HCT116 (cell line): ENCODE measurements around the gene TMEM187.

Experiments used
- CTCF ChIP-seq, 3 experiments: fragments of 200-600 bp in 1 of 3; sonication (generic) in 1 of 3; IDR thresholded peaks in 2 of 3; conservative IDR thresholded peaks in 1 of 3; 2 replicates each; pipeline ENCODE4 v1.5.1; 2012 to 2017; ENCODE audit warnings: low read depth in 2 of 3, low read length in 2 of 3, antibody characterized with exemption in 1 of 3, borderline replicate concordance in 1 of 3, control low read depth in 1 of 3, mild to moderate bottlenecking in 1 of 3, mixed read lengths in 1 of 3, mixed run types in 1 of 3, moderate library complexity in 1 of 3; ENCODE audit not compliant: insufficient read depth in 1 of 3
- EZH2 ChIP-seq: fragments of 200-600 bp; sonication (generic); IDR thresholded peaks from 2 replicates; pipeline ENCODE4 v1.6.1; 2017; ENCODE audit warnings: antibody characterized with exemption, mixed run types
- JUND ChIP-seq: IDR thresholded peaks from 2 replicates; pipeline ENCODE4 v1.6.1; 2012
- POLR2AphosphoS5 ChIP-seq: IDR thresholded peaks from 2 replicates; pipeline ENCODE4 v1.6.1; 2011; ENCODE audit warnings: mild to moderate bottlenecking, low read depth, low read length, moderate library complexity
- ZNF274 ChIP-seq: fragments of 200-500 bp; sonication (Bioruptor generic); IDR thresholded peaks from 2 replicates; pipeline ENCODE4 v1.6.1; 2014; ENCODE audit warnings: mild to moderate bottlenecking, low read depth, low read length, inconsistent platforms

DNA sequence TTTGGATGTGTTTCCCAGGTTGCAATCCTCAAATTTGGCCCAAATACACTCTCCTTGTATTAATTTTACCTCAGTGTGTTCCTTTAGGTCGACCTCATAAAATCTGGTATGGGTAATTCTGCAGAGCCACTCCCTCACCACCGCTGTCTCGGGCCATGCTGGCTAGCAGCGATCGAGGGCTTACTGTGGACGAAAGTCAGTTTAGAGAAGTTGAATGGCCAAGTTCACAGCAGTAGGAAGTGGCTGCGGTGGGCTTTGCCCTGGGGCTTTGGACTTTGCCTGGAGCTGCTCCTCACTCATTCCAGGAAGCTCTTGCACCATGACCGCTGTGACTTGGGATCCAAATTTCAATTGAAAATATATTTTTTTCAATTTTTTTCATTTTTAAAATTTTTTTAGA lies 19.6 kb downstream of the TMEM187 start:
- TF ChIP-seq EZH2: no peak
- TF ChIP-seq ZNF274: no peak
- no peak for TF ChIP-seq POLR2AphosphoS5
- TF ChIP-seq CTCF (IDR thresholded peaks at IDR 0.05 in 2 of 3, conservative IDR thresholded peaks at IDR 0.05 in 1 of 3; ENCODE audit: borderline replicate concordance in 1 of 3, insufficient read depth in 1 of 3, low read depth in 2 of 3, low read length in 2 of 3): no peak
- no peak for TF ChIP-seq JUND
